Kidney glomerular epithelial cell (primary cell): ENCODE measurements around the gene SLC35E3.

ENCODE experiments used
- DNase-seq: peaks from one replicate; lab custom pipeline; 2025; lab: John Stamatoyannopoulos, UW

SLC35E3 gene

GRCh38 chr12:68771223-68771925, 25.4 kb downstream of the SLC35E3 start:
- no peak for DNase-seq

GRCh38 chr12:68772714-68773113, 26.7 kb downstream of the SLC35E3 start:
- DNase-seq: no peak

GRCh38 chr12:68773582-68773981, 27.6 kb downstream of the SLC35E3 start:
- DNase-seq: no peak

- DNase-seq: no peak
Observed at GRCh38 chr12:68775121-68775630, 29.2 kb downstream of the SLC35E3 start.

GRCh38 chr12:68776976-68777610, 31.1 kb downstream of the SLC35E3 start:
- no peak for DNase-seq

- no peak for DNase-seq
Observed at GRCh38 chr12:68779280-68779679, 33.3 kb downstream of the SLC35E3 start.

GRCh38 chr12:68780731-68781130, 34.8 kb downstream of the SLC35E3 start:
- no peak for DNase-seq

GRCh38 chr12:68781728-68782127, 35.8 kb downstream of the SLC35E3 start:
- DNase-seq: no peak

GRCh38 chr12:68784015-68784414, 38.0 kb downstream of the SLC35E3 start:
- DNase-seq: no peak

GRCh38 chr12:68785358-68785757, 39.4 kb downstream of the SLC35E3 start:
- DNase-seq: no peak

- DNase-seq: no peak
Observed at GRCh38 chr12:68785823-68786222, 39.8 kb downstream of the SLC35E3 start.

GRCh38 chr12:68786929-68787328, 41.0 kb downstream of the SLC35E3 start:
- DNase-seq: no peak

- DNase-seq: no peak
Observed at GRCh38 chr12:68788554-68789143, 42.7 kb downstream of the SLC35E3 start.

- DNase-seq: no peak
Observed at GRCh38 chr12:68789144-68789878, 43.3 kb downstream of the SLC35E3 start.

- DNase-seq: no peak
Observed at GRCh38 chr12:68790081-68790951, 44.3 kb downstream of the SLC35E3 start.

GRCh38 chr12:68790952-68791234, 44.9 kb downstream of the SLC35E3 start:
- DNase-seq: no peak

GRCh38 chr12:68791897-68792481, 46.0 kb downstream of the SLC35E3 start:
- no peak for DNase-seq

GRCh38 chr12:68792952-68793351, 47.0 kb downstream of the SLC35E3 start:
- no peak for DNase-seq

GRCh38 chr12:68793436-68793835, 47.5 kb downstream of the SLC35E3 start:
- no peak for DNase-seq

- no peak for DNase-seq
Observed at GRCh38 chr12:68793975-68794652, 48.1 kb downstream of the SLC35E3 start.
